GM06990 (cell line): ENCODE data around the gene A1CF.

Source experiments
- DNase-seq: peaks from one replicate; pipeline ENCODE4 v3.0.0-alpha.2; 2011; ENCODE audit not compliant: insufficient read length; ENCODE audit errors: extremely low read depth
- H3K27me3 ChIP-seq: replicated peaks from 2 replicates; pipeline ENCODE4 v1.6.0; 2011; ENCODE audit warnings: low read length; ENCODE audit not compliant: control insufficient read depth, insufficient read depth
- H3K36me3 ChIP-seq: 2 replicates; pipeline ENCODE4 v1.5.1; 2011; ENCODE audit warnings: low read length; ENCODE audit not compliant: control insufficient read depth, insufficient read depth
- H3K4me3 ChIP-seq: replicated peaks from 2 replicates; pipeline ENCODE4 v1.5.1; 2011; ENCODE audit warnings: low read depth, mild to moderate bottlenecking, control low read depth, low read length
- CTCF ChIP-seq: IDR thresholded peaks from 2 replicates; pipeline ENCODE4 v1.5.1; 2011; ENCODE audit warnings: low read length, control low read depth, mild to moderate bottlenecking, inconsistent platforms; ENCODE audit not compliant: insufficient read depth, poor library complexity, severe bottlenecking

The A1CF gene

GRCh38 chr10:50855461-50855860, 30.0 kb downstream of the A1CF start:
- H3K36me3 ChIP-seq, result no peaks in the 10 kb centered on the region
- H3K4me3 ChIP-seq, result no peak overlapping the region
- no peak for TF ChIP-seq CTCF
- no peaks in the 10 kb centered on the region for H3K27me3 ChIP-seq
- no peak for DNase-seq

DNA sequence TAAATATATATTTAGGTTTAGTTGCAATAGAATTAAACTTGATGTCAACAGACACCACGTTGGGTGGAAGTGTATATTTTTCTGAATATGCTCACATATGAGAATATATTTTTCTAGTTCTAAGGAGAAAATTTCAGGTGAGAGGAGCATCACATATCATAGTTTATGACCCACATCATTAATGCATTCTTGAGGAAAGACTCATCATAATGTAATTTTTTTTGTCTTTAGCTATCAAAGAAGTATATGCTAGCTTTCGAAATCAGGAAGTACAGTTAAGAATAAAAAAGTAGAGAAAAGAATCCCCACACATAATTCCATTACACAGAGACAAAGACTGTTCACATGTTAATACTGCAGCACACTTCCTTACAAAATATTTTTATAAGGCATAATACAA, 30.4 kb downstream of the A1CF start:
- no peak for DNase-seq
- H3K36me3 ChIP-seq, result no peaks in the 10 kb centered on the region
- H3K4me3 ChIP-seq, result no peak overlapping the region
- H3K27me3 ChIP-seq, result no peaks in the 10 kb centered on the region
- TF ChIP-seq CTCF, result no peak

DNA sequence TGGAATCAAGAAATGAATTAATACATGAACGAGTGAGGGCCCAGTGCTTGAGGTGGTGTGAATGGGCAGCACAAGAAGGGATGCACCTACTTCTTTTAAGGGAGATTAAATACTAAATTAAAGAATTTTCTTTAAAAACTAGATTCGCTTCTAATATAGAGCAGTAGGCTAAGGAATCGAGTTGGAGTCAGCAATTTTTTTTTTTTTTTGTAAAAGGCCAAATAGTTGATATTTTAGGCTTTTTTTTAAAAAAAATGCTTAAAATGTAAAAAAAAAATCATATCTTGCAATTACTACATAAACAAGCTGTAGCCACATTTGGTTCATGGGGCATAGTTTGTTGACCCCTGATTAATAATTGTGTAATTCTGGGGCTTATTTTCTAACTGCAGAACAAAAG, 31.9 kb downstream of the A1CF start:
- no peak for DNase-seq
- Histone ChIP-seq H3K36me3 (no peaks in the 10 kb centered on the region), H3K4me3 (no peak overlapping the region), H3K27me3 (no peaks in the 10 kb centered on the region)
- no peak for TF ChIP-seq CTCF

GRCh38 chr10:50851884-50852671, 33.3 kb downstream of the A1CF start:
- TF ChIP-seq CTCF, result no peak
- DNase-seq, result no peak
- Histone ChIP-seq H3K36me3 (no peaks in the 10 kb centered on the region), H3K4me3 (no peak overlapping the region), H3K27me3 (no peaks in the 10 kb centered on the region)

DNA sequence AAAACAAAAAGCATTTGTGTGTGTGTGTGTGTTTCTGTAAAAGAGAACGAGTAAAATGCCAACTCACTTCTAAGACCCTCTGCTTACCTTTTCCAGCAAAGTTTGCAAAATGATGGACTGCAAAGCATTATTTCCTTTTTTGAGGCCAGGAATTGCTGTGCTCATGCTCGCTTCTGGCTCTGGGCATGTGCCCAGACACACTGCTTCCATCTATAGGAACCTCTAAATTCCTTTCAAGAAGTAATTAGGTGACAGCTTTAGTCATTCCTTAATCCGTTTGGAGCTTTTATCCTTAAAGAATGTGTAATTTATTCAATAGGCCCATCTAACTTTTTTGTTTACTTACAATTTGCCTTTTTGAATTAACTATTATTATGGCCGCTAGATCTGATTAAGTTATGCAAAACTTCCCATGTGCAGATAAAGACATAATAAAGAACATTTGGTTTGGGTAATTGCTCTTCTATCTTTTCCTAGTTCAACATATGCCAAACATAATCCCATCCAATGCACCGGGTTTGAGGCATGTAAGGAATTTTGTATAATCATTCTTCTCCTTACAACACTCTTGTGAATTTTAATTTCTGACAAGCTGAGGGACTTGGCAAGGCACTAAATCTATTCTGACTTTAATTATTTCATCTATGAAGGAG, 34.7 kb downstream of the A1CF start:
- TF ChIP-seq CTCF, result no peak
- Histone ChIP-seq H3K36me3 (no peaks in the 10 kb centered on the region), H3K4me3 (no peak overlapping the region), H3K27me3 (no peaks in the 10 kb centered on the region)
- DNase-seq, result no peak
